NCI-H510A treated with DMSO at 0.1 percent for 48 hours (cell line): Measurements from ENCODE around the gene CD82.

Experiments
- DNase-seq: peaks from one replicate; lab custom pipeline; 2025; lab: John Stamatoyannopoulos, UW

Gene CD82

DNA sequence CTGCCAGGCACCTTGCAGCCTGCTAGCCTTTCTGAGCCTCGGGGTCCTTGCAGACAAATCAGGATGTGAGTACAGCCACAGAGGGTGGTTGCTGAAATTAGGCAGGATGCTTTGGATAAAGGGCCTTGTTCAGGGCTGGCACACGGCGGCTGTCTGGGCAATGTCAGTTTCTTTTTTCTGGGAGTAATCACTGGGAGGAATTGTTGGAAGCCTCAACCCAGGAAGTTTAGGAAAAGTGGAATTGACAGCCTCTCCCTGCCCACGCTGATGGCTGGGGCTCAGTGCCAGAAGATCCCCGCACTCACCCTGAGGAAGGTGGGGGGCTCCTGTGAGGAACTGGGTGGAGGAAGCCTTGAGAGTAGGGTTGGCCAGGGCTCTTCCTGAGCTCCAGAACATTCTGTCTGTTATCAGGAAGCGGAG lies 37.4 kb downstream of the CD82 start:
- no peak for DNase-seq

DNA sequence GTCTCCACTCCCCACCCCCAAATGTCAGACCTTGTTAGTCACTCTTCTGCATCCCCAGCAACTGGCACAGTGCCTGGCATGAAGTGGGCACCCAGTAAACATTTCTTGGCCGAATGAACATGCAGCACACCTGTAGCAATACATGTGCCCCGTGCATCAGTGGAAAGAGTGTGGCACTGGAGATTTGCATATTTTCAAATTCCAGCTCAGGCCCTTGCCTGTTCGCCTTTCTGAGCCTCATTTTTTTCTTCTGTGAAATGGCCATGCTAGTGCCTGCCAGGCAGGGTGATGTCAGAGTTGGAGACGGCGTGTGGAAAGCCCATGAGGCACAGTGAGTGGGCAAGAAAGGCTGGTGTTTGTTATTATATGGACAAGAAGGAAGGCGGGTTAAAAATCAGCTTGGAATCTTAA lies 38.7 kb downstream of the CD82 start:
- no peak for DNase-seq

DNA sequence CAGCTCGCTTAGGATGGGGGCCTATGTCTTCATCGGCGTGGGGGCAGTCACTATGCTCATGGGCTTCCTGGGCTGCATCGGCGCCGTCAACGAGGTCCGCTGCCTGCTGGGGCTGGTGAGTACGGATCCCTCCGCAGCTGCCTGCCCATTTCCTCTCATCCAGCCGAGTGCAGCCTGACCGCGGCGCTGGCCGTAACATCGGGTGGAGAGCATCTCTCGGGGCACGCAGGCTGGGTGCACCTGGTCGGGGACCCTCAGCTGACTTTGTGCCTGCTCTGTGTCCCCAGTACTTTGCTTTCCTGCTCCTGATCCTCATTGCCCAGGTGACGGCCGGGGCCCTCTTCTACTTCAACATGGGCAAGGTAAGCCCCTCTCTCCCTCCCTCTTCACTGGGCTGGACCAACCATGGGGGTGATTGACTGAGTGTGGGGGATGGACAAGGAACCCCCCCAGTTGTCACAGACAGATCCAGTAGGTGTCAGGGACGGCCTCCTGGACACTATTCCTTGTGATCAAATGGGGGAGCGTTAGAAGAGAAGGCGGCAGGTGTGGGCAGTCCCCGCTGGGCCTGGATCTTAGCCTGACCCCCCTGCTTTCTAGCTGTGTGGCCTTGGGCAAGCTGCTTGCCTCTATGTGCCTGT lies 39.7 kb downstream of the CD82 start:
- no peak for DNase-seq

DNA sequence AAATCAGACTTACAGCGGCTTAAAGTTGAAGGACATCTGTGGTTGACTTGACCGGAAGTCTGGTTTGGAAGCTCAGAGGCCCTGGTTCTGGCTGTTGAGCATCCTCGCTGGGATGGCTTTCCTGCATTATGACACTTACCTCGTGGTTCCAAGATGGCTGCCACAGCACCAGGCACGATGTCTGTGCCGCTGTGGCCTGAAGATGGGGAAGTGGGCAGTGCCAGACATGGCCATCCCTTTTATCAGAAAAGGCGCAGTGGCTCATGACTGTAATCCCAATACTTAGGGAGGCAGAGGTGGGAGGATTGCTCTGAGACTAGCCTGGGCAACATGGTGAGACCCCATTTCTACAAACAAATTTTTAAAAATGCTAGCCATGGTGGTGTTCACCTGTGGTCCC lies 40.5 kb downstream of the CD82 start:
- no peak for DNase-seq

DNA sequence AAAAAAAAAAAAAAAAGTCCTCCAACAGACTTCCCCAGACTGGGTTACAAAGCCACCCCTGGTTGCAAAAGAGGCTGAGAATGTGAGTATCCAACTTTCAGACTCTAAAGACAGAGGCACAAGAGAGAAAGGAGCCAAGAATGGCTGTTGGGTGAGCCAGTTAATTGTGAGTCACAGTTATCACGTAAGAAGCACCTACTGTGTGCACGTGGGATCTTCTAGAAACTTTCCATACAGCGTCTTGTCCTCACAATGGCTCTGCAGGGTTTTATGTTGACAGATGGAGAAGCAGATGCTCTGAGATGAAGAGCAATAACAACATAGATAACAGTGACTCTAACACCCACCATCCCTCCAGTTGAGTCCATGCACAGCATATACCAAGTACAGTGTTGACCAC lies 41.0 kb downstream of the CD82 start:
- no peak for DNase-seq

DNA sequence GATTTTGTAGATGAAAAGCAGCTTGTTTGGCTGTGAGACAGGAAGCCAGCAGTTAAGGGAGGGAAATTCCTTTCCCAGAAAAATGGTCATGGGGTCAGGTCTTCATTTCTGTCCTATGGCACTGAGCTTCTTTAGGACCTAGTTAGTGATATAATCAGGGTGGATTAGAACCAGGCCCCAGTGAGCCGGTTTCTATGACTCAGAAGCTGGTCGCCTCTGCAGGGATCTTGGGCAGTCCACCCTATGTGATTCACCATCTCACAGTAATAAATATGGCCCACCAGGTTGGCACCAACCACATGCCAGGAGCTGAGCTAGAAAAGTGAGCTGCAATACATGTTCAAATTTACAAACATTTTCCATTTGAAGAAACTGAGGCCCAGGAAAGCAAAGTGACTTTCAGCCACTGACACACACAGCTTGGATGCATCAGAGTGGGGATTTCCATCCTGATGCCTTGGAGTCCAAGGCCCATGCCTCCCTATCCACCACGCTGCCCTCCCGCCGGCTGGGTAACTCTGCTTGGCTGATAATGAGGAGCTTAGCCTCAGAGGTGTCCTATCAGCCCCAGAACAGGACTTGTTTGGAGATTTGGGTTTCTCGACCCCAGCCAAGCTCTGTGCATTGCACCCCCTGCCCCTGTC lies 42.0 kb downstream of the CD82 start:
- DNase-seq, result no peak

DNA sequence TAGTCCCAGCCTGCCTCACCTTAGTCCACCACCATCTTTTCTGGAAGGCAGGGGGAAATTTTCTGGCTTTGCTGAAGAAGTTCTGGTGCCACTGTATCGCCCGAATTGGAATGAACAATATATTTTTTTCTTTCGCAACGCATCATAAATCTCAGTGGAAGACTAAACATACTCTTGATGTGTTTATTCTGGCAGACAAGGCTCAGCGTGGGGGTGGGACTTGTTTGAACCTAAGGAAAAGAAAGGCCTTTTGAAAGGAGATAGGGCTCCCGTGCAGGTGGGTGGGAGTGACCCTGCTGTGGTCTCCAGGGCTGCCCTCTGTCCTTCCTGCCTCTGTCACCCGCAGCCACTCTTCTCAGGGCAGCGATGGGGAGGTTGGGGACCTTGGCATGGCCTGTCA lies 42.5 kb downstream of the CD82 start:
- peak; percentile 5 for DNase-seq

DNA sequence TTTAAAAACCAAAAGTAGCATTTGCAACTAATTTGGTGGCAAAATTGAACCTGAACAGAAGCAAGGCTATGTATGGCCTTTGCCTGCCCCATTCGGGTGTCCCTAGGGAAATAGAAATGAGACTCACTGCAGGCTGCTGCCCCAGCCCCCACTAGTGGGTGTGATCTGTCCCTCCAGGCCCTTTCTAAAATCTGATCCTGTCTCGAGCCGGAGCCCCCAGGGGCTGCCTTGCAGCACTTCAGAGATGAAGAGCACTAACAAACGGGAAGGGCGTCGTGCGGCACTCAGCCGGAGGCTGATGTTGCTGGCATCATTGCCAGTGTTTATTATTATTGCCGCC lies 43.2 kb downstream of the CD82 start:
- no peak for DNase-seq

DNA sequence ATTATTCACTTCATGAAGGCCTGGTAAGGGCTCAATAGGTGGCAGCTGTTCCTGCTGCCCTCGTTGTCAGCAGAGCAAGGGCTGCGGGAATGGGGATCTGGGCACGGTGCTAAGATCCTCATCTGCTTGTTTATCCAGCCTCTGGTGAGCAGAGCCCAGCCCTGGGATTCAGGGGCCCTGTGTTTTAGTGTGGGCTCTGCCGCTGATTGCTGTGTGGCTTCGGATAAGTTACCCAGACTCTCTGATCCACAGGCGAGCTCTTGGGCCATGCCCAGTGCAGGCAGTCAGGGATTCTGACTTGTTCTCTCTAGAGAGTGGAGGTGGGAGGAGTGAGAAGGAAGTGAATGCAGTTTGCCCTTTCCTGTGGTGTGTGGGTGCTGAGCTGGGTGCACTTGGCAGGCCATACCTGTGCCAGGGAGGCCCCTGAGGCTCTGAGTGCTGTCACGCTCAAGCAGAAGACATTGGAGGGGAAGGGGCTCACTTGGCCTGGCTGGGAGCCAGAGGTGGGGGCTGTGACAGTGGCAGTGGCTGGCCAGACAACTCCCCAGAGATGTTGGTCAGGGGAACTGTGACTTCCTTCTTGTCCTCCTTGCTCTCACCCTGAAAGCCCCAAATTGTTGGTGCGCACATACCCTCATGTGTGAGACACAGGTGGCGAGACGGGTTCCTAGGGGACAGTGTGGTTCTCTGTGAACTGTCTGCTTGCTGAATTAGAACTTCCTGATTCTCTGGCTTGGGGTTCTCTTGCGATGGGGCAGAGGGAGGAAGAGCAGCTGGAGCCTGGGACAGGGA lies 43.7 kb downstream of the CD82 start:
- DNase-seq, result peak; percentile 11

DNA sequence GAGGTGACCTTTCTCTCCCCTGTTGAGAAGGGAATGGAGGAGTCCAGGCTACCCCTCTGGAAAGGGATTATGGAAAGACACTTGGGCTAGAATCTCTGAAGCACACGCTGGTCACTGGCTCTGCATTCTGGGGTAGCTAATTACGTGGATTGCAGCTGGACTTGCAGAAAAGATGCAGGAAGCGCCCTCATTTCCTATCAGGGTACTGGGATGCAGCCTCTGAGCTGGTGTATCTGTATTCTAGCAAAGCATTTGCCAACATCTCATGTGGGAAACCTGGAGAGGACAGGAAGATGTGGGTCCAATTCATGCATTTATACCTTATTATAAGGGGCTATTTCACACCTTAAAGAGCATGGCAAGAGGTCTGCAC lies 44.3 kb downstream of the CD82 start:
- DNase-seq, result no peak

DNA sequence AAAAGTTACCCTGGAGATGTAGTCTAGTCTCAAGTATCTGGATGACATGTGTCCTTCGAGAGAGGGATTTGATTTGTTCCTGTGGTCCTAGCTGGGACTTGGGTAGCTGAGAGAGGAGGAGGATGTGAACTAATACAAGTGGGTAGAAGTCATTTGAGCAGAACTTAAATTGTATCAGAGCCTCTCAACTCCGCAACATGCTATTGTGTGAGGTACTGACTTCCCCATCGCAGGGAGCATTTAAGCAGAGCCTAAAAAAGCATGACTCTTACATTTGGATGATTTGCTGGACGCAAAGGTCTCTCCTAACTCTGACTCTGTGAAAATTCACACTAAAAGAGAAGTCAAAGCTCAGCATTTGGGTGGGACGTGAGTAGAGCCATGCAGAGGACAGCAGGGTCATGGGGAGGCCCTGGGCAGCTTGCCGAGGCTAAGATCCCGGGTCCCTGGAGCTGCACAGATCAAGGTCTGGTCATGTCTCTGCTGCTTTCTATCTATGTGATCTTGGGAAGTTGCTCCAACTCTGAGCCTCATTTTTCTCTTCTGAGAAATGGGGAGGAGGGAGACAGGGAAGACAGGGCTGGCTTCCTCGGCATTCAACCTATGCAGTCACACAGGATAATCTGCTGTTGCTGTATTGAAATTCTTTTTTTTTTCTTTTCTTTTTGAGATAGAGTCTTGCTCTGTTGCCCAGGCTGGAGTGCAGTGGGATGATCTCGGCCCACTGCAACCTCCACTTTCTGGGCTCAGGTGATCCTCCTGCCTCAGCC lies 44.9 kb downstream of the CD82 start:
- DNase-seq, result no peak

DNA sequence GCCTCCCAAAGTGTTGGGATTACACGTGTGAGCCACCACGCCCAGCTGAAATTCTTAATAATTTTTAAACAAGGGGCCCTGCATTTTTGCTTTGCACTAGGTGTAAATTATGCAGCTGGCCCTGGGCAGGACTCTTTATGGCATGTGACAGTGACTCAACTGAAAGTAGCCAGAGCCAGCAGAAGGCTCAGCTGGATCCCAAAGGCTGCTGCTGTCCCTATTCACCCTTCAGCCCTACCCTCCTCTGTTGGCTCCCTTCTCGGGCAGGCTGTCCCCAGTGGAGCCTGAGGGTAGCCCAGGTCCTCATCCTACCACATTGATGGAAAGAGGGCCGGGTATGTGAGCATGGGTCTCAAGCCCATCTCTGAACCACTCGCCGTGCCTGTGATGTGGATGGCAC lies 45.6 kb downstream of the CD82 start:
- DNase-seq, result no peak

DNA sequence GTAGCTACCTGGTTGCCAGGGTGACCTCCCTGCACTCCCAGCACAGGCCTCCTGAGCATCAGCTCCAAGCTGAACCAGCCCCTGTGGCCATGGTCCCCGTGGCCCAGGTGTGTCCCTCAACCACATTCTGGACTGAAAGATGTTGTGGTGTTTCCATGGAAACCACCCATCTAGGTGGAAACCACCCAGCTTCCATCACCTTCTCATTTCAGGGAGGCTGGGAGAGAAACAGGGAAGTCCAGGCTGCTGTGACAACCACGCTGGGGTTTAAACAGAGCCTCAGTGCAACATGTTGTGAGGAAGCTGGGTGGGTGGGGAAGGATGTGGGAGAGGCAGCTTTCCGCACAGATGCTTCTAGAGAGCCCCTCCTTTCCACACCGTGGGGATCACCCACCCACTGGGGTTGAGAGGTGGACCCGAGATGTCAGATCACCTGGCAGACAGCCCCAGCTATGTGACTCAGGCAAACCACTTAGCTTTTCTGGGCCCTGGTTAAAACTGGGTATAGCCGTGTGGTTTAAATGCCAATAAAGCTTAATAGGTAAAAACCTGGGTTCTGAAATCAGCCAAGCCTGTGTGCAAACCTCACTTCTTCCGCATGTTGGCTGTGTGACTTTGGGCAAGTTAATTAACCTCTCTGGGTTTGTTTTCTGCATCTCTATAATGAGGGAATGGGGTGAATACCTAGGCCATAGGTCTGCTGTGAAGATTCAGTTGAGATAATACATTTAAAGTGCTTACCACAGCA lies 46.4 kb downstream of the CD82 start:
- no peak for DNase-seq

DNA sequence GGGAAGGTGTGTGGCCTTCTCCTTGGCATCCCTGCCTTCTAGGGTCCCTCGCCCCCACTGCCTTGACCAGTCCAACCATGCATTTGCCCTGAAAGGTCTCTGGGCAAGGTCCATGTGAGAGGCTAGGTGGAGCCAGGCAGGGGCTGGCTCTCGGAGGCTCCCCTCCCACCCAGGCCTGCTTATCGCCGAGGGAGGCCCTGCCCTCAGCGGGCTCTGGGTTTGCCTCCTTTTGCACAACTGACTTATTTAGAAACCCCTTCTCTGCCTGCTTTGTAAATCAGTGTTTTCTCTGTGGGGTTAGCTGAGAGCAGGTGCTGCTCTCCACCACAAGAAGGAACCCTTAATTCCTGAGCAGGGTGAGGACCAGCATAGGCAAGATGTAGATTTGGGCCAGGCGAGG lies 47.7 kb downstream of the CD82 start:
- DNase-seq, result no peak

DNA sequence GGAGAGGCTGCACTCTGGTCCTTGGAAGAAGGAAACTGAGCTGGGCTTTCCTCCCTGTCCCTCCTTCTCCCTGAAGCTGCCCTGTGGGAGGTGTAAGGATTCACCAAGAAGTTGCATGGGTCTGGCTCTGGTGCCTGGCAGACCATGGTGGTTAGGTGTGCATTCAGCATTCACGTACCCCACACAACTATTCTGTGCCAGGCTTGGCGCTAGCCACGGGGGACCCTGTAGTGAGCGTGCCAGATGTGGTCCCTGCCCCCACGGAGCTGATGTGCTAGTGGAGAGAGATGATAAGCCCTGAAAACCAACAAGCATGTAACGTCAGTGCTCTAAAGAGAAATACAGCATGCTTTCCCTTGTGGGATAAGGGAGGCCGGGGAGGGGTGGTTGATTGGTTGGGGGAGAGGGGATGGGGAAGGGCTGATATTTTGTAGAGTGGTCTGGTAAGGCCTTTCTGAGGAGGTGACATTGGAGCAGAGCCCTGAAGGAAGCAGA lies 48.9 kb downstream of the CD82 start:
- DNase-seq, result no peak

DNA sequence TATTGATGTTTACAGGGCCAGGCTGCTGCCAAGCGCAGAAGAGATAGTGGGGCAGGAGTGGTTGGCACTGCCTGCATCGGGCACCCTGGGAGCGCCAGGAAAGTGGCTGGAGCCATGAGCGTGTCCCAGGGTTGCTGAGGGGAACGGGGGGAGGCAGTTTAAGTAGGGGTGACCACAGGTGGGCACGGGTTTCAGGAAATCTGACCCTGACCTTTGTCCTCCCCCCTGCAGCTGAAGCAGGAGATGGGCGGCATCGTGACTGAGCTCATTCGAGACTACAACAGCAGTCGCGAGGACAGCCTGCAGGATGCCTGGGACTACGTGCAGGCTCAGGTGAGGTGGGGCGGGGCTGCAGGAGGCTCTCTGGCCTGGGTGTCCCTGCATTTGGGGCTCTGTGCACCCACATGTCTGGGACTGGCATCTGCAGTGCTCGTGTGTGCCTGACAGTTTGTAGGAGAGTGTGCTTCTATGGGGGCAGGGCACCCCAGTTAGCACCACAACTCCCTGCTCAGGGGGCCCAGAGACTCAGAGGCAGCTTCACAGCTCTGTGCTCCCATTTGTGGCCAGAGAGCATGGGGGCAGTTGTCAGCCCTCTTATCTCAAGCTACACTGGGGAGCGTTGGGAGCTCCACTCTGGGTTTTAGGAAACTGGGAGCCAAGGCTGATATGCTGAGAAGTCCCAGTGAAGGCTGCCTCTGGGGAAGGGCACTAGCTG lies 49.7 kb downstream of the CD82 start:
- no peak for DNase-seq

DNA sequence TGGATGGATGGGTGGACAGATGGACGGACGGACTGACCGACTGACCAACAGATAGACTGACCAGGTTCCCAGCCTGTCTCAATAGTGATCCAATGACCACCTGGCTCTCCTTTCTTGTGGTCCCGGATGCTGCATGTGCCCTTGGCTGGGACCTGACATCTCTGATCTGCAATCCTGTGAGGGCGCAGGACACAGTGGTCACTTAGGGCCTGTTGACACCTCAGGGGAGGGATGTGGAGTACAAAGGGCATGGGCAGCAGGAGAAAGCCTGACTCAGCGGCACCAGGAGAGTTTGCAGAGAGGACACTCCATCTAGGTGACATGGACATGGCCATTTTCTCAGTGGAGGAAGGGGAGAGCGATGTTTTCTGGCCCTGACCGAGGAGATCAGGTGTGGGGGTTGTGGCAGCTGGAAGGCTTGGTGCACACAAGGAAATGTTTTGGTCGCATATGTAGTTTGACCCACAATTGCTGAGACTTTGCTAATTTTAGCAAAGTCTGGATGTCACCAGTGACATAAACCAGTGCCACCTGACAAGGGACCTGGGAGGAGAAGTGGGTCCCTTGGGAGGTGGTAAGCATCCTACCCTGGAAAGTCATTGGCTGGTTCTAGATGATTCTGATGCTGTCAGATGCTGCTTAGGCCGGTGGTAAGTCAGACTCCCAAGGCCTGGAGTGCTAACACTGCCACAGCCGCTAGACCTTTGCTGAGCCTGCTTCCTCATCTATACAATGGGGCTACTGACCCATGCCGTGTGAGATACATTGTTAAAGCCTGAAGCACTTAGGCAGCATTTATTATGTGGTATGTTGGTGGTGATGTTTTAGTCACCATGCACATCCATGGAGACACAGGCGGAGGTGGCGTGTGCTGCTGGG lies 50.7 kb downstream of the CD82 start:
- DNase-seq, result no peak

DNA sequence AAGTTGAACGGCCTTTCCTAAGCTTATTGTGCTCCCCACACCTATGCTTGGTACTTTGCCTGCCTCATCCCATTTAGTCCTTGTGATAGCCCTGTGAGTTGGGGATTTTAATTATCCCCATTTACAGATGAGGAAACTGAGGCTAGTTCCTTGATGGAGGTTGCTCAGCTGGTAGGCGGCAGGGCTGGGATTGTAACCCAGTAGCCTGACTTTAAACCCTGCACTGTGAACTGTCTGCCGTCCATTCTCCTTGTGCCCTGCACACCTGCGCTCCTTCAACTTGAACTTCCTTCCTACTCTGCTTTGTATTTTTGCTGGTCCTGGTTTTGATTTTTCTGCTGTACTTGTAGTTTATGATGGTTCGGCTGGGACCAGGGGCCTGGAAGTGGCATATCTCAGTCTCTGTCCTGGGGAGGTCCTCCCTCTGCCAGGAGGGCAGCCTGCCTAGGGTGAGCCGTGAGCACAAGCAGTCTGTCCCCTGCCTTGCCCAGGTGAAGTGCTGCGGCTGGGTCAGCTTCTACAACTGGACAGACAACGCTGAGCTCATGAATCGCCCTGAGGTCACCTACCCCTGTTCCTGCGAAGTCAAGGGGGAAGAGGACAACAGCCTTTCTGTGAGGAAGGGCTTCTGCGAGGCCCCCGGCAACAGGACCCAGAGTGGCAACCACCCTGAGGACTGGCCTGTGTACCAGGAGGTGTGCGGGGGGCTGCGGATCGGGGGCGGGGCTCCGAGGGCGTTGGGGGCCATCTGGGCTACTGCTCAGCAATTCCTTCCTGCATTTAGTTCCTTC lies 52.4 kb downstream of the CD82 start:
- DNase-seq, result no peak
